Common myeloid progenitor, CD34-positive (primary cell): ENCODE data around the gene NDUFAF5. TPM values are rescaled to one million over a fixed set of nuclear protein-coding genes. Genes with fewer than 3 reads are reported as not detected.
A peak's percentile ranks its signal among the peaks of the same experiment; 100 is the strongest.
"Not testable (repeated sequence)": the region's sequence is repeated elsewhere in the genome, so short reads cannot be mapped to it uniquely, and the experiment has no call there.

ENCODE experiments used
- CTCF ChIA-PET: fragments of 350-600 bp; sonication (Branson Sonifier 250); formaldehyde crosslinking; loops from one replicate; lab custom pipeline; 2021; ENCODE audit warnings: antibody characterized with exemption; lab: Charles Lee
- POLR2A ChIA-PET: fragments of 350-600 bp; sonication (Branson Sonifier 250); formaldehyde crosslinking; loops from one replicate; lab custom pipeline; 2021; ENCODE audit warnings: antibody characterized with exemption; lab: Charles Lee
- DNase-seq, 3 donors: peaks; one replicate each; pipeline versions ENCODE4 v3.0.0 to v3.0.0-alpha.2; 2013
- H3K27ac ChIP-seq, 2 experiments: 1 replicate in 1 of 2; 2 replicates in 1 of 2; pipeline ENCODE4 v1.7.0; 2013; ENCODE audit warnings: inconsistent platforms in 2 of 2, low read length in 2 of 2, mild to moderate bottlenecking in 2 of 2, low read depth in 1 of 2, moderate library complexity in 1 of 2; ENCODE audit not compliant: severe bottlenecking in 2 of 2, insufficient read depth in 1 of 2, poor library complexity in 1 of 2
- H3K27me3 ChIP-seq, 5 experiments: replicated peaks in 2 of 5; 1 replicate in 3 of 5; 2 replicates in 2 of 5; pipeline versions ENCODE4 v1.6.1 to v1.7.0; 2013; ENCODE audit warnings: low read length in 4 of 5, mild to moderate bottlenecking in 2 of 5, moderate library complexity in 2 of 5, inconsistent platforms in 1 of 5; ENCODE audit not compliant: insufficient read depth in 5 of 5, control insufficient read depth in 4 of 5
- H3K36me3 ChIP-seq, 4 experiments: 1 replicate in 2 of 4; 2 replicates in 2 of 4; pipeline versions ENCODE4 v1.6.1 to v1.7.0; 2013; ENCODE audit warnings: low read length in 3 of 4, control low read depth in 1 of 4, mild to moderate bottlenecking in 1 of 4; ENCODE audit not compliant: control insufficient read depth in 4 of 4, insufficient read depth in 4 of 4
- H3K4me1 ChIP-seq, 4 experiments: 1 replicate in 3 of 4; 2 replicates in 1 of 4; pipeline versions ENCODE4 v1.6.1 to v1.7.1; 2013; ENCODE audit warnings: low read length in 3 of 4, mild to moderate bottlenecking in 3 of 4, control low read depth in 1 of 4, inconsistent platforms in 1 of 4, moderate library complexity in 1 of 4; ENCODE audit not compliant: control insufficient read depth in 4 of 4, insufficient read depth in 4 of 4; ENCODE audit errors: control extremely low read depth in 1 of 4
- H3K4me3 ChIP-seq, 7 experiments: 1 replicate in 4 of 7; 2 replicates in 3 of 7; pipeline versions ENCODE4 v1.5.1 to v1.7.0; 2013; ENCODE audit warnings: mild to moderate bottlenecking in 7 of 7, low read length in 6 of 7, moderate library complexity in 6 of 7, inconsistent platforms in 2 of 7, low read depth in 2 of 7, control low read depth in 1 of 7; ENCODE audit not compliant: insufficient read depth in 4 of 7, control insufficient read depth in 1 of 7; ENCODE audit errors: extremely low read depth in 1 of 7
- H3K9me3 ChIP-seq, 5 experiments: 1 replicate in 4 of 5; 2 replicates in 1 of 5; pipeline versions ENCODE4 v1.6.1 to v1.7.1; 2013; ENCODE audit warnings: low read length in 4 of 5, mild to moderate bottlenecking in 2 of 5, inconsistent platforms in 1 of 5, low read depth in 1 of 5, moderate library complexity in 1 of 5; ENCODE audit not compliant: control insufficient read depth in 4 of 5, insufficient read depth in 2 of 5; ENCODE audit errors: control extremely low read depth in 1 of 5
- whole genome bisulfite sequencing: methylation state at CpG from one replicate; pipeline ENCODE4 v1.1.5; 2013; ENCODE audit not compliant: insufficient coverage; 5-methylcytosine and 5-hydroxymethylcytosine counted together
- polyA plus RNA-seq: library from polyadenylated mRNA; unstranded; fragments of 120-200 nt; gene quantifications from one replicate; pipeline ENCODE4 v1.2.1, GENCODE V29; 2013

Gene NDUFAF5, protein sequence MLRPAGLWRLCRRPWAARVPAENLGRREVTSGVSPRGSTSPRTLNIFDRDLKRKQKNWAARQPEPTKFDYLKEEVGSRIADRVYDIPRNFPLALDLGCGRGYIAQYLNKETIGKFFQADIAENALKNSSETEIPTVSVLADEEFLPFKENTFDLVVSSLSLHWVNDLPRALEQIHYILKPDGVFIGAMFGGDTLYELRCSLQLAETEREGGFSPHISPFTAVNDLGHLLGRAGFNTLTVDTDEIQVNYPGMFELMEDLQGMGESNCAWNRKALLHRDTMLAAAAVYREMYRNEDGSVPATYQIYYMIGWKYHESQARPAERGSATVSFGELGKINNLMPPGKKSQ
- 16.7 TPM for polyA plus RNA-seq

DNA sequence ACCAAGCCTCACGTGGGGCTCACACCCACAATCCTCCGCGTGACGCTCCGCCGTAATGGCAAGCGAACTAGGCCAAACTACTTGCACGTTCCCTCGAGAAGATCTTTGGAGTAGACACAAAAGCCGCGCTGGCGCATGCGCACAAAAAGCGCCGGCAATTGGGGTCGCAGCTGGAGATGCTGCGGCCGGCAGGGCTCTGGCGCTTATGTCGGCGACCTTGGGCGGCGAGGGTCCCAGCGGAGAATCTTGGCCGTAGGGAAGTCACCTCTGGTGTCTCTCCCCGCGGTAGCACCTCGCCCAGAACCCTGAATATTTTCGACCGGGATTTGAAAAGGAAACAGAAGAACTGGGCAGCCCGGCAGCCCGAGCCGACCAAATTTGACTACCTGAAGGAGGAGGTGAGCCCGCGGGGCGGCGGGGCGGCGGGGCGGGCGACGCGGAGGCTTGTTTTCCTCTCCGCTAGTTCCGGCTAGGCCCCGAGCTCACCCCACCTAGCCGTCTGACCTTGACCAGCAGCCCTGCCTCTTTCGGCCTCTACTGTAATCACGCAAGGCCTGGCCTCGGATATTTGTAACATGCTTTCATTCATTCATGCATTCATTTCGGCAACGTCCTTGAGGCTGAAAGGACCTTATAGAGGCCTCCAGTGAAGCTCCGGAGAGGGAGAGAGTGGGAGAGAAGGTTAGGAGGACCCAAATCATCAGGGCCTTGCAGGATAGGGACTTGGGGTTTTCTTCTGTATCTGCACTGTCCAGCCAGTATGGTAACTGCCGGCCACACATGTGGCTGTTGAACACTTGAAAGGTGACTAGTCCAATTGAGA lies at the start of gene NDUFAF5, which contains the start of gene ESF1:
NDUFAF5 (plus strand) TSS at position 136 of the 823 bp plus-strand sequence; CDS start at position 177, 41 bp downstream.
ESF1 (minus strand) TSS at position 27 of the 823 bp plus-strand sequence. CDS start 1,779 bp downstream, outside the sequence.
- Histone ChIP-seq H3K4me1 (peaks cover 16 to 25% (median 21%) of the 10 kb centered on the region in 4 experiments), H3K27ac (peak within 1 kb of the TSS; percentile 50 to 90), H3K9me3 (no peaks in the 10 kb centered on the region), H3K36me3 (peaks cover 11 to 34% (median 20%) of the 10 kb centered on the region in 4 experiments), H3K4me3 (peak within 1 kb of the TSS; percentile 84 to 99 (median 89)), H3K27me3 (no peaks in the 10 kb centered on the region)
- under 1% methylated on average over 44 of the region's 54 CpGs for WGBS
- DNase-seq, result peak; percentile 97 to 98 (median 97)
- POLR2A ChIA-PET, result no interaction called here
- CTCF ChIA-PET, result interaction anchor here (0.9 to 2.0 kb wide), 6 partner anchors 8 to 238 kb away, joined by 3 to 10 read pairs (median 4); no protein-coding TSS in a partner anchor

DNA sequence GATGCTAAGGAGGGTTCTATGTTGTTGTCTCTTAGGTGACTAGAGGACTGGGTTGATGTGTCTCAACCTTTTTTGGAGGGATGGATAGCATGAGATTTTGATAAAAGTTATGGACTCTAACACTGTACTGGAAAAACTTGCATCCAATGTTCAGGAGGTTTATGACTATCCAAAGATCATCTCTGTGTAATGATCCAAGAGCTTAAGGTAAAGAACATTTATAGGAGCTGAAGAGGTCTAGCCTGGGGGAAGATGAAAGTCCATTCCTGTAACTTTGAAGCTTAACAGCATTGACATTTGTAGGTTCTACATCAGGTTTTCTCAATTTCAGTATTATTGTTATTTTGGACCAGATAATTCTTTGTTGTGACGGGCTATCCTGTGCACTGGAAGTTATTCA lies 49.0 kb upstream of the NDUFAF5 start:
- H3K4me3 ChIP-seq, result no peak overlapping the region
- peaks cover 13 to 43% (median 24%) of the 10 kb centered on the region in 4 experiments for H3K36me3 ChIP-seq
- H3K27ac ChIP-seq, result no peak overlapping the region
- WGBS, result no CpG with 5 or more reads among the region's 1 CpG
- peaks cover 0 to 8% (median 5%) of the 10 kb centered on the region in 5 experiments for H3K9me3 ChIP-seq
- no peaks in the 10 kb centered on the region for H3K27me3 ChIP-seq
- ChIA-PET POLR2A (no interaction called here), CTCF (no interaction called here)
- DNase-seq, result no peak
- H3K4me1 ChIP-seq, result no peaks in the 10 kb centered on the region

DNA sequence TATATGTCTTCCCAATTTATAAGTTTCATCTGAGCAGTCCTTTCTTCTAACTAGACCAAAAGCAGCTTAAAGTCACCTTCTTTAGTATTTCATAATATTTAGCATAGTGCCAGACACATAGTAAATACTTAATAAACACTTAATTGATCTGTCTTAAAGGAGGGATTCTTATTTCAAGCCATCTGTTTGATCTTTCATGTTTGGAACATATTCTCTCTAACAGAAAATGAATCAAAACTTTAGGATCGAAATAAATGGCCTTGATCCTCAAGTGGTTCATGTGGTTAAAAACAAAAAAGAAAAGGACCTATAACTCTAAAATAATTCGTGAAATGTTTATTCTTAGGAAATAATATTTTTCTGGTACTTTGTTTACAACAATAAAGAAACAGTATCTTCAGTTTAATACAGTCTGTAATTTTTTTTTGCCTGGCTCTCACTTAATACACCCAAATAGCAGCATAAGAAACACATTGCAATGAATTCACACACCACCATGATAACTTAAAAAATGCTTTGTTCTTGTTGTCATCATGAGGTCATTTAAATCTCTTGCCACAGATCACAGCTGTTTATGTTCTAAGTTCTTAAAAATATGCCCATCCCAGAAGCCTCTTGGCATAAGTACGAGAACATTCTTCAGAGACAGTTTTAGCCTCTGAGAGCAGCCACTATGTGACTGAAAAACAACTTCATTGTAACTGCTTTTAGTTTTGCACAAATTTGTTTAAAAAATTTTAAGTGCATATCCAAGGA lies 48.2 kb upstream of the NDUFAF5 start:
- Histone ChIP-seq H3K27ac (peak overlapping the region in 1 of 2 experiments; percentile 8), H3K27me3 (no peaks in the 10 kb centered on the region), H3K4me1 (no peaks in the 10 kb centered on the region), H3K9me3 (peaks cover 0 to 14% (median 10%) of the 10 kb centered on the region in 5 experiments), H3K36me3 (peaks cover 18 to 44% (median 25%) of the 10 kb centered on the region in 4 experiments), H3K4me3 (no peak overlapping the region)
- ChIA-PET POLR2A (interaction anchor here (0.6 kb wide), 1 partner anchor 50 kb away, joined by 4 read pairs; no protein-coding TSS in a partner anchor), CTCF (no interaction called here)
- DNase-seq, result no peak
- 100% methylated on average over 1 of the region's 3 CpGs for WGBS

DNA sequence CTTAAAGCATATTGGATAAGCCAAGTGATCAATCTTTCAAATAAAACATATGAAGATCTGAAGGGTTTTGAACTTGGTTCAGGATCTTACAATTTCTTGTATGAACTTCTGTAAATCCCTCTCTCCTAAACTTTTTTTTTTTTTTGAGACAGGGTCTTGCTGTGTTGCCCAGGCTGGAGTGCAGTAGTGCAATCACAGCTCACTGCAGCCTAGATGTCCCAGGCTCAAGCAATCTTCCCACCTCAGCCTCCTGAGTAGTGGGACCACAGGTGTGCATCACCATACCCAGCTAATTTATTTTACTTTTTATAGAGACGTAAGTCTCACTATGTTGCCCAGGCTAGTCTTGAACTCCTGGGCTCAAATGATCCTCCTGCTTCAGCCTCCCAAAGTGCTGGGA lies 46.6 kb upstream of the NDUFAF5 start:
- CTCF ChIA-PET, H3K4me3 ChIP-seq, H3K4me1 ChIP-seq, H3K27me3 ChIP-seq, DNase-seq, POLR2A ChIA-PET, H3K27ac ChIP-seq: not testable (repeated sequence)
- Histone ChIP-seq H3K36me3 (peaks cover 16 to 44% (median 25%) of the 10 kb centered on the region in 4 experiments), H3K9me3 (peaks cover 0 to 20% (median 10%) of the 10 kb centered on the region in 5 experiments)
- 83% methylated on average over 1 of the region's 1 CpG for WGBS

DNA sequence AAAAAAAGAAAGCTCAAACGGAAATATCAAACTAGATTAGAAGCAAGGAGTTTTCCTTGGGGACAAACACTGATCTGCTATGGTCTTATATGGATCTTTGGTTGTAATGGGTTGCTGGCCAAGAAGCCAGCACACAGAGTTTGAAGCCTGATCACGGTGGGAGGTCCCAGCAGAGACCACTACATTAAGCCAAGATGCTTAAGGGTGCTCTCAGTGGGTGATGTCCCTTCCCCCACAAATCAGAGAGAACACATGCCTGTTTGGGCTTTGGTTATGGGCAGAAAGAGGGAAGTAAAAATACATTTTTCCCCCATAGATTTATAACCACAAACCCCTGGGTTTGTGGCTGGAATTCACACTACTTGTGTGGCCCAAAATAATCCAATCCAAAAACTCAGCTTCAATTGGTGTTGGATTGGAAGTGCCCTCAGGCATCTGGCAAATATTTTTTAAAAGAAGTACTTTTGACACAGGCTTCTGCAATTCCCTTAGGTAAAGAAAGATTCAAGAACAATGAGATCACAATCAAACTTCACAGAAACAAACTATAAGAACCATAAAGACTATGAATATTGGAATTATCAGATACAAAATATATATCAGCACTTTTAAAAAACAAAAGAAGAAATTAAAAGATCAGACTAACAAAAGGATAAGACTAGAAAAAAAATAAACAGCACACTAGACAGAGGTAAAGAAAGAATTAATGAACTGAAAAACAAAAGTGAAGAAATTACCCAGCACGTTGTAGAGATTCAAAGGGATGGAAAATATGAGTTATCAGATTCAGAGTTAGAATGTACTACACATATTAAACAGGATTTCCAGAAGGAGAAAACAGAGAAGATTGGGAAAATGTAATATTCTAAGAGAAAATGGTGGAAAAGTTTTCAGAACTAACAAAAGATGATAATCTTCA lies 44.8 kb upstream of the NDUFAF5 start:
- Histone ChIP-seq H3K4me1 (no peaks in the 10 kb centered on the region), H3K27ac (no peak overlapping the region), H3K4me3 (no peak overlapping the region), H3K36me3 (peaks cover 16 to 56% (median 27%) of the 10 kb centered on the region in 4 experiments), H3K27me3 (no peaks in the 10 kb centered on the region), H3K9me3 (peaks cover 0 to 20% (median 10%) of the 10 kb centered on the region in 5 experiments)
- DNase-seq, result no peak
- ChIA-PET CTCF (interaction anchor here (0.9 kb wide), 1 partner anchor 20 kb away, joined by 3 read pairs; no protein-coding TSS in a partner anchor), POLR2A (no interaction called here)
- WGBS, result no CpG with 5 or more reads among the region's 3 CpGs

DNA sequence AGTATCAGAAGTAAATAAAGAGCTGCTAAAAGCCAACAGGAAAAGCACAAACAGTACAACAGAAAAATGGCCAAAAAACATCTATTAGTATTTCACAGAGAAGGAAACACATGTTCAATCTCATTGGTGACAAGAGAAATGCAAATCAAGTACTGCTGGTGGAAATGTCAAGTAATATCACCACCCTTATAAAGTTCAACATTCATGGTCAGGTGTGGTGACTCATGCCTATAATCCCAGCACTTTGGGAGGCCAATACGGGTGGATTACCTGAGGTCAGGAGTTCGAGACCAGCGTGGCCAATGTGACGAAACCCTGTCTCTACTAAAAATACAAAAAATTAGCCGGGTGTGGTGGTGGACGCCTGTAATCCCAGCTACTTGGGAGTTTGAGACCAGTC lies 42.9 kb upstream of the NDUFAF5 start:
- 100% methylated on average over 2 of the region's 6 CpGs for WGBS
- no peak for DNase-seq
- no peak overlapping the region for H3K27ac ChIP-seq
- no peaks in the 10 kb centered on the region for H3K4me1 ChIP-seq
- H3K4me3 ChIP-seq, result no peak overlapping the region
- ChIA-PET CTCF (no interaction called here), POLR2A (no interaction called here)
- H3K36me3 ChIP-seq, result peaks cover 13 to 61% (median 27%) of the 10 kb centered on the region in 4 experiments
- H3K9me3 ChIP-seq, result peaks cover 0 to 20% (median 10%) of the 10 kb centered on the region in 5 experiments
- no peaks in the 10 kb centered on the region for H3K27me3 ChIP-seq
